HepG2 (cell line): ENCODE results near the gene ARID3C. TPM values are rescaled to one million over a fixed set of nuclear protein-coding genes. Genes with fewer than 3 reads are reported as not detected.

ENCODE experiments used
- CEBPB ChIP-seq: IDR thresholded peaks from 2 replicates; pipeline ENCODE4 v1.6.1; 2011; ENCODE audit warnings: low read depth, low read length, improper control_type of control experiment, borderline replicate concordance
- CENPX ChIP-seq: sonication (generic); formaldehyde crosslinking; IDR thresholded peaks from 2 replicates; pipeline ENCODE4 v1.9.0; 2021; ENCODE audit warnings: mild to moderate bottlenecking, missing genetic modification reagents, moderate library complexity
- GLI4 ChIP-seq: sonication (generic); formaldehyde crosslinking; IDR thresholded peaks from 2 replicates; pipeline ENCODE4 v1.5.1; 2020; ENCODE audit warnings: missing genetic modification reagents, mild to moderate bottlenecking, moderate library complexity, borderline replicate concordance
- HNF4G ChIP-seq, 2 experiments: sonication (generic) in 1 of 2; formaldehyde crosslinking in 1 of 2; IDR thresholded peaks; 2 replicates each; pipeline versions ENCODE4 v1.4.0 to v1.6.1; 2011 to 2020; ENCODE audit warnings: borderline replicate concordance in 2 of 2, low read depth in 2 of 2, mild to moderate bottlenecking in 2 of 2, low read length in 1 of 2, missing genetic modification reagents in 1 of 2, moderate library complexity in 1 of 2
- KDM5B ChIP-seq: sonication (generic); formaldehyde crosslinking; IDR thresholded peaks from 2 replicates; pipeline ENCODE4 v1.4.0; 2020; ENCODE audit warnings: missing genetic modification reagents, mild to moderate bottlenecking, borderline replicate concordance
- KLF9 ChIP-seq: IDR thresholded peaks from 2 replicates; pipeline ENCODE4 v1.6.1; 2016; ENCODE audit warnings: low read depth
- MZF1 ChIP-seq: sonication (generic); formaldehyde crosslinking; IDR thresholded peaks from 2 replicates; pipeline ENCODE4 v1.8.1; 2023; ENCODE audit warnings: mild to moderate bottlenecking, missing genetic modification reagents, borderline replicate concordance
- SMAD3 ChIP-seq: sonication (generic); formaldehyde crosslinking; IDR thresholded peaks from 2 replicates; pipeline ENCODE4 v1.4.0; 2020; ENCODE audit warnings: missing genetic modification reagents
- SRSF9 ChIP-seq: fragments of 200-400 bp; formaldehyde crosslinking; IDR thresholded peaks from 2 replicates; pipeline ENCODE4 v1.6.1; 2018; ENCODE audit warnings: borderline replicate concordance, mild to moderate bottlenecking, low read depth, low read length; ENCODE audit not compliant: insufficient read depth, poor library complexity, severe bottlenecking
- U2AF2 ChIP-seq: fragments of 200-400 bp; formaldehyde crosslinking; IDR thresholded peaks from 2 replicates; pipeline ENCODE4 v1.6.1; 2017; ENCODE audit warnings: low read depth, mild to moderate bottlenecking, low read length
- XRCC5 ChIP-seq: fragments of 200-400 bp; formaldehyde crosslinking; optimal IDR thresholded peaks from 2 replicates; pipeline ENCODE3; 2017; ENCODE audit warnings: mild to moderate bottlenecking, low read length
- ZNF235 ChIP-seq: sonication (generic); formaldehyde crosslinking; IDR thresholded peaks from 2 replicates; pipeline ENCODE4 v1.8.1; 2023; ENCODE audit warnings: mild to moderate bottlenecking, missing genetic modification reagents, borderline replicate concordance
- ZNF567 ChIP-seq: sonication (generic); formaldehyde crosslinking; IDR thresholded peaks from 2 replicates; pipeline ENCODE4 v1.8.1; 2023; ENCODE audit warnings: mild to moderate bottlenecking, missing genetic modification reagents, borderline replicate concordance
- ZNF709 ChIP-seq: sonication (generic); formaldehyde crosslinking; IDR thresholded peaks from 2 replicates; pipeline ENCODE4 v1.5.0; 2020; ENCODE audit warnings: mild to moderate bottlenecking, missing genetic modification reagents
- ZNF746 ChIP-seq: sonication (generic); formaldehyde crosslinking; IDR thresholded peaks from 2 replicates; pipeline ENCODE4 v1.8.0; 2022; ENCODE audit warnings: mild to moderate bottlenecking, missing genetic modification reagents
- ZSCAN30 ChIP-seq: sonication (generic); formaldehyde crosslinking; IDR thresholded peaks from 2 replicates; pipeline ENCODE4 v1.5.0; 2020; ENCODE audit warnings: mild to moderate bottlenecking, missing genetic modification reagents
- polyA plus RNA-seq, 8 experiments: library from polyadenylated mRNA; depleted of rRNA in 3 of 8; stranded (reverse) in 7 of 8; unstranded in 1 of 8; fragments of >200 nt; fragmentation: Illumina TruSeq in 4 of 8; extraction: Trizol in 4 of 8; gene quantifications; 2 replicates each; pipeline versions ENCODE4 v1.2.1 to v1.2.3, GENCODE V29; 2011 to 2016; ENCODE audit warnings: low read depth in 4 of 8, missing spikeins in 1 of 8, mixed read lengths in 1 of 8; ENCODE audit not compliant: insufficient read depth in 1 of 8
- total RNA-seq, 5 experiments: library from RNA; depleted of rRNA; stranded (reverse); fragments of >200 nt; fragmentation: Illumina TruSeq; extraction: Trizol; gene quantifications; 2 replicates each; pipeline ENCODE4 v1.2.3, GENCODE V29; 2016; ENCODE audit warnings: low read depth in 1 of 5
- TF ChIP-seq, protein P1 (sequence below): sonication (generic); formaldehyde crosslinking; IDR thresholded peaks from 2 replicates; pipeline ENCODE4 v1.4.0; 2020; ENCODE audit warnings: missing genetic modification reagents, mild to moderate bottlenecking, borderline replicate concordance
- TF ChIP-seq, protein P2 (sequence below): sonication (generic); formaldehyde crosslinking; IDR thresholded peaks from 2 replicates; pipeline ENCODE4 v1.5.1; 2020; ENCODE audit warnings: mild to moderate bottlenecking, missing genetic modification reagents, moderate library complexity
- TF ChIP-seq, protein P3 (sequence below): sonication (generic); formaldehyde crosslinking; IDR thresholded peaks from 2 replicates; pipeline ENCODE4 v1.9.0; 2022; ENCODE audit warnings: low read depth, missing genetic modification reagents
- TF ChIP-seq, protein P4 (sequence below): sonication (generic); formaldehyde crosslinking; IDR thresholded peaks from 2 replicates; pipeline ENCODE4 v1.4.0; 2020; ENCODE audit warnings: missing genetic modification reagents

Gene ARID3C
- total and polyA plus RNA-seq, 2 of the 13 experiments (the other 11 are each of a cell fraction or from before 2014, with no cell fraction given) = not detected

DNA sequence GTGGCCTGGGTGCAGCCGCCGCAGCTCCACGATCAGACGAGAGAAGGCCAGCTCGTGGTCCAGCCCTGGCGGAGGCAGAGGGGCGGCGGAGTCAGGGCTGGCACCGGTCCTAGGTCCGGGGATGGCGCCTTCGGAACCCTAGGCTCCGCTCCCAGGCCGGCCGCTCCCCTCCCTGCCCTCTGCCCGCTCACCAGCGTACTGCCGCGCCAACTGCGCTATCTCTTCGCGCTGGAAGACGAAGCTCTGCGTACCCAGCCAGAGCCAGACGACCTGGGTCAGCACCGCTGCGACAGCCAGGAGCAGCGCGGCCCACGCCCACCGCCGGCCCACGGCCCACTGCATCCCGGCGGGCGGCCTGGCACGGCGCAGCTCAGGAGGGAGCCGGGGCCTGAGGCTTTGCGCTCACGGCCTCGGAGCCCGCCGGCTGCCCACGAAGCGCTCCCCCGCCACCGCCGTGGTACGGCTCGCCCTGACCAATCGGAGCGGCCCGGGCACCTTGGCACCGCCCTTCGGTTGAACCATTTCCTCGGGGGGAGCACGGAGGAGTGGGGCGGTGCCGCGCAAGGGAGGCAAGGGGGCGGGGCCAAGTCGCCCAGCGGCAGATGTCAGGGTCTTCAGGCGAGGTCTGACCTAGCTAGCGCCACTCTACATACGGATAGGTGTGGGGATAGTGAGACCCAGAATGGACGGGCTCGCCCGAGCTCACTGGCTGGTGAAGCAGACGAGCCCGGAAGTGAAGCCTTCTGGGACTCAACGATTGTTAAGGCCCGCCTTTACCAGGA, 8.7 kb upstream of the ARID3C start, which contains the start of gene SIGMAR1 (continued):
- TF ChIP-seq XRCC5 = peak; percentile 11
- no peak for TF ChIP-seq HNF4G (IDR thresholded peaks at IDR 0.05; ENCODE audit: borderline replicate concordance, low read depth, low read length)
- TF ChIP-seq HNF4G (CRISPR knock-in tag; IDR thresholded peaks at IDR 0.05; ENCODE audit: borderline replicate concordance, low read depth) = peak; percentile 71; the same call in 1 of the 2 replicates
- TF ChIP-seq ZNF235 = 0 out of 2 replicates have a peak, but pooled peaks have one; percentile 31
- TF ChIP-seq, protein P1, sequence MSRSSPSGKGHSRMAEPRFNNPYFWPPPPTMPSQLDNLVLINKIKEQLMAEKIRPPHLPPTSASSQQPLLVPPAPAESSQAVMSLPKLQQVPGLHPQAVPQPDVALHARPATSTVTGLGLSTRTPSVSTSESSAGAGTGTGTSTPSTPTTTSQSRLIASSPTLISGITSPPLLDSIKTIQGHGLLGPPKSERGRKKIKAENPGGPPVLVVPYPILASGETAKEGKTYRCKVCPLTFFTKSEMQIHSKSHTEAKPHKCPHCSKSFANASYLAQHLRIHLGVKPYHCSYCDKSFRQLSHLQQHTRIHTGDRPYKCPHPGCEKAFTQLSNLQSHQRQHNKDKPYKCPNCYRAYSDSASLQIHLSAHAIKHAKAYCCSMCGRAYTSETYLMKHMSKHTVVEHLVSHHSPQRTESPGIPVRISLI (CRISPR knock-in tag) = no peak; the same call in 1 of the 2 replicates
- TF ChIP-seq SRSF9 = no peak
- peak; percentile 97 for TF ChIP-seq KDM5B (CRISPR knock-in tag)
- peak; percentile 61; the same call in 1 of the 2 replicates for TF ChIP-seq SMAD3
- TF ChIP-seq, protein P2, sequence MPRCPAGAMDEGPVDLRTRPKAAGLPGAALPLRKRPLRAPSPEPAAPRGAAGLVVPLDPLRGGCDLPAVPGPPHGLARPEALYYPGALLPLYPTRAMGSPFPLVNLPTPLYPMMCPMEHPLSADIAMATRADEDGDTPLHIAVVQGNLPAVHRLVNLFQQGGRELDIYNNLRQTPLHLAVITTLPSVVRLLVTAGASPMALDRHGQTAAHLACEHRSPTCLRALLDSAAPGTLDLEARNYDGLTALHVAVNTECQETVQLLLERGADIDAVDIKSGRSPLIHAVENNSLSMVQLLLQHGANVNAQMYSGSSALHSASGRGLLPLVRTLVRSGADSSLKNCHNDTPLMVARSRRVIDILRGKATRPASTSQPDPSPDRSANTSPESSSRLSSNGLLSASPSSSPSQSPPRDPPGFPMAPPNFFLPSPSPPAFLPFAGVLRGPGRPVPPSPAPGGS (CRISPR knock-in tag) = peak; percentile 92
- TF ChIP-seq ZSCAN30 (CRISPR knock-in tag) = no peak
- TF ChIP-seq GLI4 = peak; percentile 50; the same call in 1 of the 2 replicates
- TF ChIP-seq, protein P3, sequence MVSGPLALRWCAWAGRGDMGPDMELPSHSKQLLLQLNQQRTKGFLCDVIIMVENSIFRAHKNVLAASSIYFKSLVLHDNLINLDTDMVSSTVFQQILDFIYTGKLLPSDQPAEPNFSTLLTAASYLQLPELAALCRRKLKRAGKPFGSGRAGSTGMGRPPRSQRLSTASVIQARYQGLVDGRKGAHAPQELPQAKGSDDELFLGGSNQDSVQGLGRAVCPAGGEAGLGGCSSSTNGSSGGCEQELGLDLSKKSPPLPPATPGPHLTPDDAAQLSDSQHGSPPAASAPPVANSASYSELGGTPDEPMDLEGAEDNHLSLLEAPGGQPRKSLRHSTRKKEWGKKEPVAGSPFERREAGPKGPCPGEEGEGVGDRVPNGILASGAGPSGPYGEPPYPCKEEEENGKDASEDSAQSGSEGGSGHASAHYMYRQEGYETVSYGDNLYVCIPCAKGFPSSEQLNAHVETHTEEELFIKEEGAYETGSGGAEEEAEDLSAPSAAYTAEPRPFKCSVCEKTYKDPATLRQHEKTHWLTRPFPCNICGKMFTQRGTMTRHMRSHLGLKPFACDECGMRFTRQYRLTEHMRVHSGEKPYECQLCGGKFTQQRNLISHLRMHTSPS (CRISPR knock-in tag) = peak; percentile 24; the same call in 1 of the 2 replicates
- no peak for TF ChIP-seq ZNF567 (CRISPR knock-in tag)
- TF ChIP-seq MZF1 (CRISPR knock-in tag) = no peak
- peak; percentile 73 for TF ChIP-seq ZNF709 (CRISPR knock-in tag)
- no peak for TF ChIP-seq U2AF2
- TF ChIP-seq CENPX (CRISPR knock-in tag) = no peak
- TF ChIP-seq KLF9 (CRISPR knock-in tag) = no peak
- TF ChIP-seq, protein P4, sequence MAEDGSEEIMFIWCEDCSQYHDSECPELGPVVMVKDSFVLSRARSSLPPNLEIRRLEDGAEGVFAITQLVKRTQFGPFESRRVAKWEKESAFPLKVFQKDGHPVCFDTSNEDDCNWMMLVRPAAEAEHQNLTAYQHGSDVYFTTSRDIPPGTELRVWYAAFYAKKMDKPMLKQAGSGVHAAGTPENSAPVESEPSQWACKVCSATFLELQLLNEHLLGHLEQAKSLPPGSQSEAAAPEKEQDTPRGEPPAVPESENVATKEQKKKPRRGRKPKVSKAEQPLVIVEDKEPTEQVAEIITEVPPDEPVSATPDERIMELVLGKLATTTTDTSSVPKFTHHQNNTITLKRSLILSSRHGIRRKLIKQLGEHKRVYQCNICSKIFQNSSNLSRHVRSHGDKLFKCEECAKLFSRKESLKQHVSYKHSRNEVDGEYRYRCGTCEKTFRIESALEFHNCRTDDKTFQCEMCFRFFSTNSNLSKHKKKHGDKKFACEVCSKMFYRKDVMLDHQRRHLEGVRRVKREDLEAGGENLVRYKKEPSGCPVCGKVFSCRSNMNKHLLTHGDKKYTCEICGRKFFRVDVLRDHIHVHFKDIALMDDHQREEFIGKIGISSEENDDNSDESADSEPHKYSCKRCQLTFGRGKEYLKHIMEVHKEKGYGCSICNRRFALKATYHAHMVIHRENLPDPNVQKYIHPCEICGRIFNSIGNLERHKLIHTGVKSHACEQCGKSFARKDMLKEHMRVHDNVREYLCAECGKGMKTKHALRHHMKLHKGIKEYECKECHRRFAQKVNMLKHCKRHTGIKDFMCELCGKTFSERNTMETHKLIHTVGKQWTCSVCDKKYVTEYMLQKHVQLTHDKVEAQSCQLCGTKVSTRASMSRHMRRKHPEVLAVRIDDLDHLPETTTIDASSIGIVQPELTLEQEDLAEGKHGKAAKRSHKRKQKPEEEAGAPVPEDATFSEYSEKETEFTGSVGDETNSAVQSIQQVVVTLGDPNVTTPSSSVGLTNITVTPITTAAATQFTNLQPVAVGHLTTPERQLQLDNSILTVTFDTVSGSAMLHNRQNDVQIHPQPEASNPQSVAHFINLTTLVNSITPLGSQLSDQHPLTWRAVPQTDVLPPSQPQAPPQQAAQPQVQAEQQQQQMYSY (CRISPR knock-in tag) = peak; percentile 25; the same call in 1 of the 2 replicates
- TF ChIP-seq CEBPB = no peak
- no peak; the same call in 1 of the 2 replicates for TF ChIP-seq ZNF746 (CRISPR knock-in tag)
